ENCODE measurements around the gene ELOF1.

The ELOF1 gene

GRCh38 chr19:11506101-11506555 lies 52.9 kb downstream of the ELOF1 start:
- peaks cover 0 to 2% of the 10 kb centered on the region in 2 experiments; a peak in 2 of 3 replicates for H3K36me3 ChIP-seq (ENCODE audit: control insufficient read depth in 2 of 2, insufficient read depth in 1 of 2, low read length in 2 of 2)
- H3K9me3 ChIP-seq (ENCODE audit: control insufficient read depth, insufficient read depth, low read depth, low read length), result no peaks in the 10 kb centered on the region
- peak overlapping the region; percentile 23 for H3K4me3 ChIP-seq (ENCODE audit: low read depth, low read length)
- H3K27ac ChIP-seq (ENCODE audit: extremely low read depth, low read depth, low read length), result peak overlapping the region; percentile 88; the same call in 1 of the 2 replicates
- peaks cover 6% of the 10 kb centered on the region for H3K4me1 ChIP-seq (ENCODE audit: control insufficient read depth, insufficient read depth, low read length)
- 0 out of 2 replicates have a peak, but pooled peaks have one; percentile 17 for TF ChIP-seq SP7 (tag by site-specific recombination; IDR thresholded peaks at IDR 0.05)
- TF ChIP-seq, protein P1, sequence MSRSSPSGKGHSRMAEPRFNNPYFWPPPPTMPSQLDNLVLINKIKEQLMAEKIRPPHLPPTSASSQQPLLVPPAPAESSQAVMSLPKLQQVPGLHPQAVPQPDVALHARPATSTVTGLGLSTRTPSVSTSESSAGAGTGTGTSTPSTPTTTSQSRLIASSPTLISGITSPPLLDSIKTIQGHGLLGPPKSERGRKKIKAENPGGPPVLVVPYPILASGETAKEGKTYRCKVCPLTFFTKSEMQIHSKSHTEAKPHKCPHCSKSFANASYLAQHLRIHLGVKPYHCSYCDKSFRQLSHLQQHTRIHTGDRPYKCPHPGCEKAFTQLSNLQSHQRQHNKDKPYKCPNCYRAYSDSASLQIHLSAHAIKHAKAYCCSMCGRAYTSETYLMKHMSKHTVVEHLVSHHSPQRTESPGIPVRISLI (tag by site-specific recombination; IDR thresholded peaks at IDR 0.05), result 0 out of 2 replicates have a peak, but pooled peaks have one; percentile 70
- TF ChIP-seq ZNF600 (tag by site-specific recombination; IDR thresholded peaks at IDR 0.05), result peak; percentile 77
- no peak for TF ChIP-seq BCL6B (tag by site-specific recombination; IDR thresholded peaks at IDR 0.05)
- TF ChIP-seq ZNF501 (tag by site-specific recombination; IDR thresholded peaks at IDR 0.05), result no peak
- no peak for TF ChIP-seq ZNF529 (tag by site-specific recombination; IDR thresholded peaks at IDR 0.05; ENCODE audit: insufficient replicate concordance)
- no peak for TF ChIP-seq ELK4 (IDR thresholded peaks at IDR 0.05; ENCODE audit: borderline replicate concordance, low read depth, low read length)
- peak; percentile 34 for TF ChIP-seq ZNF335 (tag by site-specific recombination; conservative IDR thresholded peaks at IDR 0.05)
- no peak for TF ChIP-seq ZFP3 (tag by site-specific recombination; IDR thresholded peaks at IDR 0.05; ENCODE audit: low read depth)
- no peak for TF ChIP-seq GLIS1 (tag by site-specific recombination; IDR thresholded peaks at IDR 0.05)
- TF ChIP-seq HIC1 (tag by site-specific recombination; IDR thresholded peaks at IDR 0.05), result no peak
- no peak for TF ChIP-seq KLF17 (tag by site-specific recombination; IDR thresholded peaks at IDR 0.05)
- TF ChIP-seq ZNF48 (tag by site-specific recombination; IDR thresholded peaks at IDR 0.05), result no peak
- TF ChIP-seq ZNF10 (tag by site-specific recombination; IDR thresholded peaks at IDR 0.05), result peak; percentile 75; the same call in 1 of the 2 replicates
- TF ChIP-seq PRDM6 (tag by site-specific recombination; IDR thresholded peaks at IDR 0.05), result no peak
- TF ChIP-seq KLF1 (tag by site-specific recombination; IDR thresholded peaks at IDR 0.05), result no peak
- TF ChIP-seq RBAK (tag by site-specific recombination; IDR thresholded peaks at IDR 0.05), result no peak
- TF ChIP-seq ZNF558 (tag by site-specific recombination; IDR thresholded peaks at IDR 0.05), result no peak
- TF ChIP-seq ZBTB17 (tag by site-specific recombination; IDR thresholded peaks at IDR 0.05), result no peak
- ChIA-PET POLR2A (interaction anchor here (1.7 kb wide), 1 partner anchor 23 kb away, joined by 5 read pairs; the partner anchor contains the start of gene ECSIT), CTCF (no interaction called here)
